ENCODE results near the gene YIPF5.

The YIPF5 gene

GRCh38 chr5:144205141-144205551, 34.7 kb upstream of the YIPF5 start:
- TF ChIP-seq CTCF (IDR thresholded peaks at IDR 0.05; ENCODE audit: extremely low read depth, insufficient read depth, missing control alignments), result no peak
- in situ Hi-C loops (cut with MboI; ENCODE audit: low pct_unique_long_range_greater_than_20kb, low sequenced_read_pairs, unreplicated experiment), result no loop called here
- DNase-seq (ENCODE audit: low spot score), result no peak

- DNase-seq (ENCODE audit: low spot score), result peak; percentile 43
- peak; percentile 87 for TF ChIP-seq CTCF (IDR thresholded peaks at IDR 0.05; ENCODE audit: extremely low read depth, insufficient read depth, missing control alignments)
- in situ Hi-C loops (cut with MboI; ENCODE audit: low pct_unique_long_range_greater_than_20kb, low sequenced_read_pairs, unreplicated experiment), result no loop called here
Measured at GRCh38 chr5:144203750-144204596, 33.5 kb upstream of the YIPF5 start.

- no peak for TF ChIP-seq CTCF (IDR thresholded peaks at IDR 0.05; ENCODE audit: extremely low read depth, insufficient read depth, missing control alignments)
- DNase-seq (ENCODE audit: low spot score), result no peak
- in situ Hi-C loops (cut with MboI; ENCODE audit: low pct_unique_long_range_greater_than_20kb, low sequenced_read_pairs, unreplicated experiment), result no loop called here
Measured at GRCh38 chr5:144202726-144203125, 32.3 kb upstream of the YIPF5 start.

GRCh38 chr5:144202072-144202471, 31.6 kb upstream of the YIPF5 start:
- in situ Hi-C loops (cut with MboI; ENCODE audit: low pct_unique_long_range_greater_than_20kb, low sequenced_read_pairs, unreplicated experiment), result no loop called here
- DNase-seq (ENCODE audit: low spot score), result no peak
- no peak for TF ChIP-seq CTCF (IDR thresholded peaks at IDR 0.05; ENCODE audit: extremely low read depth, insufficient read depth, missing control alignments)

- no peak for DNase-seq (ENCODE audit: low spot score)
- no peak for TF ChIP-seq CTCF (IDR thresholded peaks at IDR 0.05; ENCODE audit: extremely low read depth, insufficient read depth, missing control alignments)
- in situ Hi-C loops (cut with MboI; ENCODE audit: low pct_unique_long_range_greater_than_20kb, low sequenced_read_pairs, unreplicated experiment), result no loop called here
Measured at GRCh38 chr5:144201588-144201987, 31.1 kb upstream of the YIPF5 start.

GRCh38 chr5:144198386-144198785, 27.9 kb upstream of the YIPF5 start:
- no peak for DNase-seq (ENCODE audit: low spot score)
- in situ Hi-C loops (cut with MboI; ENCODE audit: low pct_unique_long_range_greater_than_20kb, low sequenced_read_pairs, unreplicated experiment), result no loop called here
- no peak for TF ChIP-seq CTCF (IDR thresholded peaks at IDR 0.05; ENCODE audit: extremely low read depth, insufficient read depth, missing control alignments)

All from GM13977 (cell line).